Measurements from ENCODE around the gene PHF19. TPM values are rescaled to one million over a fixed set of nuclear protein-coding genes. Genes with fewer than 3 reads are reported as not detected.

Gene PHF19
- total RNA-seq, 4 donors from 2014 or later = 9.2 to 12.5 (median 10.8) TPM

GRCh38 chr9:120885958-120886357 is 9.0 kb upstream of the PHF19 start:
- H3K9me3 ChIP-seq = no peaks in the 10 kb centered on the region
- no peak overlapping the region for H3K4me3 ChIP-seq
- no peak for DNase-seq
- in situ Hi-C loops (cut with MboI; ENCODE audit: low sequenced_read_pairs in 4 of 4) = no loop called here
- TF ChIP-seq CTCF (IDR thresholded peaks at IDR 0.05 in 4 of 5, conservative IDR thresholded peaks at IDR 0.05 in 1 of 5) (no peak), POLR2A (IDR thresholded peaks at IDR 0.05) (no peak)
- H3K36me3 ChIP-seq = no peaks in the 10 kb centered on the region
- no peak for ATAC-seq
- intact Hi-C loops (cut with DNase I; ENCODE audit: low total_unique reads) = no loop called here
- no peaks in the 10 kb centered on the region for H3K27me3 ChIP-seq
- H3K27ac ChIP-seq = peak overlapping the region in 1 of 4 donors; percentile 26
- no peaks in the 10 kb centered on the region for H3K4me1 ChIP-seq

GRCh38 chr9:120885457-120885856 is 8.5 kb upstream of the PHF19 start:
- no peak for ATAC-seq
- Histone ChIP-seq H3K27me3 (no peaks in the 10 kb centered on the region), H3K36me3 (no peaks in the 10 kb centered on the region), H3K27ac (no peak overlapping the region), H3K9me3 (no peaks in the 10 kb centered on the region), H3K4me3 (no peak overlapping the region), H3K4me1 (no peaks in the 10 kb centered on the region)
- in situ Hi-C loops (cut with MboI; ENCODE audit: low sequenced_read_pairs in 4 of 4) = no loop called here
- no peak for TF ChIP-seq POLR2A (IDR thresholded peaks at IDR 0.05)
- no peak for TF ChIP-seq CTCF (IDR thresholded peaks at IDR 0.05 in 4 of 5, conservative IDR thresholded peaks at IDR 0.05 in 1 of 5)
- intact Hi-C loops (cut with DNase I; ENCODE audit: low total_unique reads) = no loop called here
- DNase-seq = no peak

- Histone ChIP-seq H3K4me3 (no peak overlapping the region), H3K36me3 (no peaks in the 10 kb centered on the region), H3K9me3 (no peaks in the 10 kb centered on the region), H3K4me1 (no peaks in the 10 kb centered on the region), H3K27ac (no peak overlapping the region), H3K27me3 (peaks cover 0 to 6% (median 1%) of the 10 kb centered on the region in 3 donors)
- intact Hi-C loops (cut with DNase I; ENCODE audit: low total_unique reads) (no loop called here), in situ Hi-C loops (cut with MboI; ENCODE audit: low sequenced_read_pairs in 4 of 4) (no loop called here)
- TF ChIP-seq POLR2A (IDR thresholded peaks at IDR 0.05) (no peak), CTCF (IDR thresholded peaks at IDR 0.05 in 4 of 5, conservative IDR thresholded peaks at IDR 0.05 in 1 of 5) (no peak)
- no peak for DNase-seq
- ATAC-seq = no peak
Measured at GRCh38 chr9:120883608-120883996, 6.6 kb upstream of the PHF19 start.

GRCh38 chr9:120882935-120883607 is 6.1 kb upstream of the PHF19 start:
- peaks cover 0 to 9% (median 5%) of the 10 kb centered on the region in 3 donors for H3K27me3 ChIP-seq
- H3K9me3 ChIP-seq = no peaks in the 10 kb centered on the region
- H3K4me1 ChIP-seq = peaks cover 0 to under 1% of the 10 kb centered on the region in 2 donors
- in situ Hi-C loops (cut with MboI; ENCODE audit: low sequenced_read_pairs in 4 of 4) = no loop called here
- H3K36me3 ChIP-seq = no peaks in the 10 kb centered on the region
- no peak for TF ChIP-seq CTCF (IDR thresholded peaks at IDR 0.05 in 4 of 5, conservative IDR thresholded peaks at IDR 0.05 in 1 of 5)
- TF ChIP-seq POLR2A (IDR thresholded peaks at IDR 0.05) = no peak
- DNase-seq = no peak
- H3K27ac ChIP-seq = no peak overlapping the region
- H3K4me3 ChIP-seq = no peak overlapping the region
- ATAC-seq = no peak
- intact Hi-C loops (cut with DNase I; ENCODE audit: low total_unique reads) = no loop called here
